ENCODE measurements around the gene TDRD3. TPM values are rescaled to one million over a fixed set of nuclear protein-coding genes. Genes with fewer than 3 reads are reported as not detected.
"Not testable (repeated sequence)": the region's sequence is repeated elsewhere in the genome, so short reads cannot be mapped to it uniquely, and the experiment has no call there.

The TDRD3 gene
- total RNA-seq, 2 experiments from 2014 or later = 16.4 to 16.5 TPM

- Mint-ChIP-seq H3K4me3 (no peak overlapping the region), H3K36me3 (peaks cover 12% of the 10 kb centered on the region), H3K27me3 (no peaks in the 10 kb centered on the region), H3K27ac (no peak overlapping the region), H3K4me1 (ENCODE audit: low read depth) (peaks cover 59% of the 10 kb centered on the region), H3K9me3 (peaks cover 3% of the 10 kb centered on the region)
- ChIA-PET POLR2A (no interaction called here), CTCF (interaction anchor here (1.1 to 1.2 kb wide), 2 partner anchors 10 to 20 kb away, joined by 3 read pairs; partner anchors contain the start of gene TDRD3)
- intact Hi-C loops (cut with micrococcal nuclease) = loop anchor here (1.0 kb wide), 1 partner anchor 10 kb away; no protein-coding TSS in a partner anchor
- DNase-seq = no peak
Measured at GRCh38 chr13:60407095-60407494, 10.1 kb downstream of the TDRD3 start.

- POLR2A ChIA-PET, H3K9me3 Mint-ChIP-seq, H3K27ac Mint-ChIP-seq, H3K27me3 Mint-ChIP-seq, DNase-seq, H3K4me3 Mint-ChIP-seq: not testable (repeated sequence)
- H3K4me1 Mint-ChIP-seq (ENCODE audit: low read depth) = peaks cover 60% of the 10 kb centered on the region
- CTCF ChIA-PET = interaction anchor here (1.1 kb wide), 1 partner anchor 11 kb away, joined by 3 read pairs; the partner anchor contains the start of gene TDRD3
- intact Hi-C loops (cut with micrococcal nuclease) = loop anchor here (1.0 kb wide), 1 partner anchor 9 kb away; no protein-coding TSS in a partner anchor
- H3K36me3 Mint-ChIP-seq = peaks cover 12% of the 10 kb centered on the region
Measured at GRCh38 chr13:60407852-60408251, 10.8 kb downstream of the TDRD3 start.

GRCh38 chr13:60409574-60410292 is 12.7 kb downstream of the TDRD3 start:
- CTCF ChIA-PET = interaction anchor here (0.8 to 1.0 kb wide), 2 partner anchors 19 to 22 kb away, joined by 3 read pairs; no protein-coding TSS in a partner anchor
- Mint-ChIP-seq H3K4me1 (ENCODE audit: low read depth) (peaks cover 60% of the 10 kb centered on the region), H3K36me3 (peaks cover 12% of the 10 kb centered on the region)
- intact Hi-C loops (cut with micrococcal nuclease) = loop anchor here (2.0 kb wide), 1 partner anchor 21 kb away; no protein-coding TSS in a partner anchor
- H3K27ac Mint-ChIP-seq, H3K27me3 Mint-ChIP-seq, POLR2A ChIA-PET, H3K9me3 Mint-ChIP-seq, DNase-seq, H3K4me3 Mint-ChIP-seq: not testable (repeated sequence)

- POLR2A ChIA-PET = no interaction called here
- Mint-ChIP-seq H3K36me3 (peaks cover 12% of the 10 kb centered on the region), H3K9me3 (peaks cover 3% of the 10 kb centered on the region), H3K4me3 (no peak overlapping the region), H3K4me1 (ENCODE audit: low read depth) (peaks cover 56% of the 10 kb centered on the region), H3K27me3 (no peaks in the 10 kb centered on the region), H3K27ac (no peak overlapping the region)
- DNase-seq = no peak
- intact Hi-C loops (cut with micrococcal nuclease) = loop anchor here (2.0 kb wide), 1 partner anchor 21 kb away; no protein-coding TSS in a partner anchor
- CTCF ChIA-PET = interaction anchor here (2.3 kb wide), 1 partner anchor 13 kb away, joined by 7 read pairs; the partner anchor contains the start of gene TDRD3
Measured at GRCh38 chr13:60410299-60410698, 13.3 kb downstream of the TDRD3 start.

GRCh38 chr13:60411464-60411863 is 14.4 kb downstream of the TDRD3 start:
- H3K36me3 Mint-ChIP-seq = peaks cover 12% of the 10 kb centered on the region
- no peaks in the 10 kb centered on the region for H3K27me3 Mint-ChIP-seq
- peaks cover 51% of the 10 kb centered on the region for H3K4me1 Mint-ChIP-seq (ENCODE audit: low read depth)
- H3K9me3 Mint-ChIP-seq = peaks cover 3% of the 10 kb centered on the region
- DNase-seq = no peak
- no peak overlapping the region for H3K27ac Mint-ChIP-seq
- intact Hi-C loops (cut with micrococcal nuclease) = loop anchor here (2.0 kb wide), 1 partner anchor 19 kb away; no protein-coding TSS in a partner anchor
- ChIA-PET POLR2A (interaction anchor here (0.6 kb wide), 1 partner anchor 905 kb away, joined by 5 read pairs; no protein-coding TSS in a partner anchor), CTCF (interaction anchor here (1.1 to 2.3 kb wide), 2 partner anchors 15 to 20 kb away, joined by 3 to 7 read pairs; partner anchors contain the start of gene TDRD3)
- H3K4me3 Mint-ChIP-seq = no peak overlapping the region

- Mint-ChIP-seq H3K27ac (no peak overlapping the region), H3K4me3 (no peak overlapping the region), H3K27me3 (no peaks in the 10 kb centered on the region), H3K9me3 (peaks cover 3% of the 10 kb centered on the region), H3K36me3 (peaks cover 12% of the 10 kb centered on the region), H3K4me1 (ENCODE audit: low read depth) (peaks cover 52% of the 10 kb centered on the region)
- intact Hi-C loops (cut with micrococcal nuclease) = loop anchor here (2.0 kb wide), 1 partner anchor 19 kb away; no protein-coding TSS in a partner anchor
- DNase-seq = no peak
- ChIA-PET CTCF (interaction anchor here (1.1 to 2.3 kb wide), 3 partner anchors 15 to 19 kb away, joined by 3 to 9 read pairs (median 7); partner anchors contain the start of gene TDRD3), POLR2A (no interaction called here)
Measured at GRCh38 chr13:60411983-60412382, 15.0 kb downstream of the TDRD3 start.

- Mint-ChIP-seq H3K27ac (no peak overlapping the region), H3K27me3 (no peaks in the 10 kb centered on the region), H3K4me1 (ENCODE audit: low read depth) (peaks cover 52% of the 10 kb centered on the region), H3K4me3 (no peak overlapping the region), H3K36me3 (peaks cover 9% of the 10 kb centered on the region), H3K9me3 (peaks cover under 1% of the 10 kb centered on the region)
- CTCF ChIA-PET = interaction anchor here (1.4 to 2.3 kb wide), 3 partner anchors 15 to 18 kb away, joined by 3 to 9 read pairs (median 7); partner anchors contain the start of gene TDRD3
- intact Hi-C loops (cut with micrococcal nuclease) = no loop called here
- no peak for DNase-seq
- POLR2A ChIA-PET = no interaction called here
Measured at GRCh38 chr13:60412909-60413616, 16.0 kb downstream of the TDRD3 start.

GRCh38 chr13:60414177-60414576 is 17.2 kb downstream of the TDRD3 start:
- Mint-ChIP-seq H3K27ac (no peak overlapping the region), H3K36me3 (peaks cover 3% of the 10 kb centered on the region), H3K9me3 (peaks cover under 1% of the 10 kb centered on the region), H3K4me1 (ENCODE audit: low read depth) (peaks cover 46% of the 10 kb centered on the region), H3K27me3 (no peaks in the 10 kb centered on the region), H3K4me3 (no peak overlapping the region)
- intact Hi-C loops (cut with micrococcal nuclease) = no loop called here
- POLR2A ChIA-PET = no interaction called here
- CTCF ChIA-PET = interaction anchor here (2.1 kb wide), 1 partner anchor 14 kb away, joined by 9 read pairs; no protein-coding TSS in a partner anchor
- DNase-seq = no peak

- ChIA-PET POLR2A (no interaction called here), CTCF (no interaction called here)
- DNase-seq = no peak
- no peak overlapping the region for H3K27ac Mint-ChIP-seq
- peaks cover 16% of the 10 kb centered on the region for H3K4me1 Mint-ChIP-seq (ENCODE audit: low read depth)
- H3K36me3 Mint-ChIP-seq = peaks cover 5% of the 10 kb centered on the region
- H3K4me3 Mint-ChIP-seq = no peak overlapping the region
- no peaks in the 10 kb centered on the region for H3K27me3 Mint-ChIP-seq
- H3K9me3 Mint-ChIP-seq = peaks cover 6% of the 10 kb centered on the region
- intact Hi-C loops (cut with micrococcal nuclease) = loop anchor here (1.0 to 5.0 kb wide), 3 partner anchors 10 to 255 kb away; partner anchors contain the start of gene DIAPH3
Measured at GRCh38 chr13:60417734-60418133, 20.7 kb downstream of the TDRD3 start.

- POLR2A ChIA-PET = no interaction called here
- CTCF ChIA-PET = no interaction called here
- Mint-ChIP-seq H3K27me3 (no peaks in the 10 kb centered on the region), H3K27ac (no peak overlapping the region), H3K4me1 (ENCODE audit: low read depth) (peaks cover 15% of the 10 kb centered on the region), H3K36me3 (peaks cover 5% of the 10 kb centered on the region), H3K9me3 (peaks cover 8% of the 10 kb centered on the region), H3K4me3 (no peak overlapping the region)
- intact Hi-C loops (cut with micrococcal nuclease) = loop anchor here (5.0 kb wide), 1 partner anchor 257 kb away; the partner anchor contains the start of gene DIAPH3
- DNase-seq = no peak
Measured at GRCh38 chr13:60418954-60419353, 21.9 kb downstream of the TDRD3 start.

GRCh38 chr13:60425332-60425731 is 28.3 kb downstream of the TDRD3 start:
- Mint-ChIP-seq H3K9me3 (peaks cover 5% of the 10 kb centered on the region), H3K4me3 (no peak overlapping the region), H3K4me1 (ENCODE audit: low read depth) (peaks cover 29% of the 10 kb centered on the region), H3K36me3 (peaks cover 3% of the 10 kb centered on the region), H3K27me3 (no peaks in the 10 kb centered on the region), H3K27ac (no peak overlapping the region)
- POLR2A ChIA-PET = no interaction called here
- intact Hi-C loops (cut with micrococcal nuclease) = no loop called here
- no peak for DNase-seq
- CTCF ChIA-PET = no interaction called here

- Mint-ChIP-seq H3K9me3 (peaks cover 3% of the 10 kb centered on the region), H3K4me3 (no peak overlapping the region), H3K36me3 (peaks cover under 1% of the 10 kb centered on the region), H3K4me1 (ENCODE audit: low read depth) (peaks cover 29% of the 10 kb centered on the region), H3K27ac (no peak overlapping the region), H3K27me3 (no peaks in the 10 kb centered on the region)
- CTCF ChIA-PET = interaction anchor here (0.6 kb wide), 1 partner anchor 746 kb away, joined by 3 read pairs; no protein-coding TSS in a partner anchor
- no peak for DNase-seq
- POLR2A ChIA-PET = no interaction called here
- intact Hi-C loops (cut with micrococcal nuclease) = no loop called here
Measured at GRCh38 chr13:60426075-60426474, 29.1 kb downstream of the TDRD3 start.
